Activated CD4-positive, CD25-positive, alpha-beta regulatory T cell treated with anti-CD3 and anti-CD28 coated beads, Interleukin-2, amount 50 U/mL, for 24 hours (primary cell): ENCODE data around the gene CDC14B.
"Not testable (repeated sequence)": the region's sequence is repeated elsewhere in the genome, so short reads cannot be mapped to it uniquely, and the experiment has no call there.

Experiments used
- ATAC-seq, 2 donors: fragments of 150-1000 bp; cut with Tn5 transposase; one replicate each; pipeline ENCODE4 v1.10.0; 2021; ENCODE audit warnings: mild to moderate bottlenecking in 1 of 2, moderate library complexity in 1 of 2

The CDC14B gene

GRCh38 chr9:96532173-96532572 lies 87.5 kb downstream of the CDC14B start:
- ATAC-seq = no peak

DNA sequence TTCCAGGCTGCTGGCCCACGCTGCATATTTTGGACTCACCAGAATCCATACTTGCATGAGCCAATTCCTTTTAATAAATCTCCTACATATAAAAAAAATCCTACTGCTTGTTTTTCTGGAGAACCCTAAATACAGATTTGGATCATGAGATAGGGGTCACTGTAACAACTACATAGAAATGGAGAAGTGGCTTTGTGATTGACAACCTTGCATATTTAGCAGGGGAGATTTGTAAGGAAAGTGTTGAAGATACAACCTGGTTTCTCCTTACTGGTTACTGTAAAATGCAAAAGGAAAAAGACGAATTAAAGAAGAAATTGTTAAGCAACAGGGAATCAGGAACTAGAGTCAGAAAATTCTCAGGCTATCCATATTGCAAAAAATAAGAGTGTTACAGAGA lies 94.9 kb downstream of the CDC14B start:
- ATAC-seq = no peak

- ATAC-seq = no peak
Observed at GRCh38 chr9:96524045-96524444, 95.6 kb downstream of the CDC14B start.

GRCh38 chr9:96523374-96523773 lies 96.3 kb downstream of the CDC14B start:
- no peak for ATAC-seq

GRCh38 chr9:96522366-96522765 lies 97.3 kb downstream of the CDC14B start:
- no peak for ATAC-seq

- no peak for ATAC-seq
Observed at GRCh38 chr9:96519787-96520186, 99.9 kb downstream of the CDC14B start.

DNA sequence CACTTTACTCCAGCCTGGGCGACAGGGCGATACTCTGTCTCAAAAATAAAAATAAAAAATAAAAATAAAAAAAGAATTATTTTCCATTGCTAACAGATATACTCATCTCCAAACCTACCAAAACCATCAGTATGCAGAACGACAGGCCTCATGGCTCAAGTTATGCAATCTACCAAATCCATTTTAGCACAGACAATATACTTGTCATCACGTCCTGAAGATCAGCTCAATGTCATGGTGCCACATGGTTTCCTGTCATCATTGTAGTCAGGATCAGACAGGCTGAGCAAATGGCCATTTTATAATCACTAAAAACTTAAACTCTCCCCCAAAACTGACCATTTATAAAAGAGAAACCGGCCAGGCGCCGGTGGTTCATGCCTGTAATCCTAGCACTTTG lies 100.5 kb downstream of the CDC14B start:
- ATAC-seq = no peak

DNA sequence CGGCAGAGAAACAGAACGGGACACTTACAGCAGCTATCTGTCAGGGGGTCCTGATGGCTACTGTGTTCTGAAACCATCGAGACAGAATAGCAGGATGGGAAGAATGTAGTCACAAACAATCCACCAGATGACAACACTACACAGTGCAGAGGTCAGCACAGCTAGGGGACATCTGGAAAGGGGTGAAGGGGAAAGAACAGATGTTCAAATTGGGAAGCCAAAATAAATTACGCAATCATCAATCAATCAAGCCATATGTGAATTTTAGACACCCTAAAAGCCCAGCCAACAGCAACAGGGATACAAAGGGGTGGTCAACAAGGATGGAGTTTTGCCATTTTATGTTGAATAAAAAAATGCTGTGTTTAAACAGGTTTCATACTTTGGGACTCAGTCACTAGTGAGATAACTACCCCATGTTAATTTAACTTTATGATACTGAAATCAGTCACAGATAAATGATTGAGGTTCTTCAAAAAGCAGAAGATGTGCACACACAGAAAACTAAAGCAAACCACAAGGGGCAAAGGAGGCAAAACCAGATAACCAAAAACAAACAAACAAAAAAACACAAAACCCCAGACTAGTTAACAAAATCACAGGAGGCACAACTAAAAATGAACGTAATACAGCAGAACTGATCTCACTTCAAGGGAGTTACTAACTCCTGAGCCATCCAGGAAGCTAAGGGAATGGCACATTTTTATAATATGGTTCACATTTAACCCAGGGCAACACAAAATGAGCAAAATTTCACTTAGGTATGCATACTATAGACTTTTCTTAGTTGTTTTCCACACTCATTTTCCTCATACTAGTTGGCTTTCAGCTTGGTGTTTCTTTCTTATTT lies 103.8 kb downstream of the CDC14B start:
- ATAC-seq = no peak

DNA sequence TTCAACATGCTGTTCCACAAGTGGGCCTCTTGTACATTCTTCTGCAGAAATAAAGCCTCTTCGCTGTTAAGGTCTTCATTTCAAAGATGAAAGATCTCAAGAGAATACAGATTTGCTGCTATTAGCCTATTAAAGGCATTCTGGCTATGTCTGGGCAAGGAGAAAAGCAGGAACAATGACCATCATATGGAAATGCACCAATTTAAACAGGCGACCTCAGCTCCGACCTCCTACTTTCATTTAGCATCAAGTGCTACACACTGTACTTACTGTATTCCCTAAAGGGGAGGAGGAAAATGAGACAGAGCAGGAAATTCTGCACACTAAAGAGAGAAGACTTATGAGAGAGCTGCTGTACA lies 104.9 kb downstream of the CDC14B start:
- ATAC-seq = no peak

GRCh38 chr9:96514108-96514799 lies 105.4 kb downstream of the CDC14B start:
- no peak for ATAC-seq

GRCh38 chr9:96513622-96514021 lies 106.0 kb downstream of the CDC14B start:
- ATAC-seq = no peak

DNA sequence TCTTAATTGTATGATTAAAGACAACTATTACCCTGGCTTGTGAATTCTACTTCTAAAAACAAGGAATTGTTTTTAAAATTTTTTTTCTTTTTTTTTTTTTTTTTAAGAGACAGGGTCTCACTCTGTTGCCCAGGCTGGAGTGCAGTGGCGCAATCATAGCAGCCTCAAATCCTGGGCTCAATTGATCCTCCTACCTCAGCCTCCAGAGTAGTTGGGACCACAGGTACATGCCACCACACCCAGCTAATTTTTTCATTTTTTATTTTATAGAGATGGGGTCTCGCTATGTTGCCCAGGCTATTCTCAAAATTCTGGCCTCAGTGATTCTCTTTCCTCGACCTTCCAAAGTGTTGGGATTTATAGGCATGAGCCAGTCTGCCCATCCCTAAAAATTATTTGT lies 107.4 kb downstream of the CDC14B start:
- no peak for ATAC-seq

DNA sequence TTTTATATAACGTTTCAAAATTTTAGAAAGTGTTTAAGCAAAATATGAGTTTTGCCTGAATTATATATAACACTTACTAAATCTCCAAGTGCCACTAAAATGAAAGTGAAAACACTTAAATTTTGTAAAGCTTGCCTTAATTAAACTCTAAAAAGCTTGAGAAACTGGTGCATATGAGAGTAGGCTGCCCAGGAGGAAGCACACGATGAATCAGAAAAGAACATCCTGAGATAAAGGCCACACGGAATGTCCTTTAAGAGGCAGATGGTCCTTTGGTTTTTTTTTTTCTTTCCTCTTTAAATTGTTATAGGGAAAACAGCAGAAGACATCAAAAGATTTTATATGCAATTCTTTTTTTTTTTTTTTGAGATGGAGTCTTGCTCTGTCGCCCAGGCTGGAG lies 109.4 kb downstream of the CDC14B start:
- no peak for ATAC-seq

- ATAC-seq = no peak
Observed at GRCh38 chr9:96509848-96510247, 109.8 kb downstream of the CDC14B start.

DNA sequence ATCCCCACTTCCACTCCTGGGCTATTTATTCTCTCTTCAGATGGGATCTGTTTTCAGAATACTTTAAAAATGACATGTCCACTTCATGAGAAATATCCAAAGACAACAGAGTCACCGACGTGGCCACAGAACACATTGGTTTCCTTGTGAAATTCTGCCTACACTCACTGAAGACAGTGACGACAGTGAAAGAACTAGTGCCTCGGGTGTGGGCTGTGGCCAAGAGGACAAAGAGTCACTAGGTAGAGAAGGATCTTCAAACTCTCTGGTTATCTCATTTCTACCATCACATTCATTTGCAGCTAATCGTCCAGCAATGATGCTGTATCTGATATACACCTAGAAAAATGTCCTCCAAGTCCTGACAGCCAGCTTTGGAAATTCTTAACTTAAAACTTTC lies 110.6 kb downstream of the CDC14B start:
- ATAC-seq = no peak

- no peak for ATAC-seq
Observed at GRCh38 chr9:96508227-96508940, 111.3 kb downstream of the CDC14B start.

DNA sequence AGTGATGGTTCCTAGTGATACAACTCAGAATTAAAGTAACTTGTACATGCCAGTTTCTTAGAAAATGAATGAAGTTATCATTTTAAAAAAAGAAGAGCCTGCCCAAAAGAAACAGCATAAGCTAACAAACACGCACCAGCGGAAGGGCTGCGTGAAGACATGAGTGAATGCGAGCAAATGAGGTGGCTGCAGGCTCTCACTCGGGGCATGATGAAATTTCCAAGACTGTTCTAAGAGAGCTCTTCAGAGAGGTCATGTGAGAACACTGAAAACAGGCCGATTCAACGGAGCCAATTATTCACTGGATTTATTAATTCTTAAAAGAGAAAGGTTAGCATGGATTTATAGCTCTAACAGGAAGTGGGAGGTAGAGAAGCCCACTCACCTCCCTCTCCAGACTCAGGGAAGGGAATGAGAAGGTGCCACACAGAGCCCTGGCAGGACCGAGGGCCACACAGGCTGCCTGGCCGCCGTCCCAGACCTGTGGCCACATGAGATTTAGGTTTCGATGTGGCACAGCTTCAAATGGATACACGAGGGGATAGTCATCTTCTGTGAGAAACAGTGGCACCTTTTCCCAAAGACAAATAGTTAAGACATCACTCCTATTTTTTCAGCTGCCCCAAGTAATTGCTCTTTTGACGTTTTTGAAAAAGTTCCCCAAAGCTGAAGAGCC lies 114.2 kb downstream of the CDC14B start:
- no peak for ATAC-seq

DNA sequence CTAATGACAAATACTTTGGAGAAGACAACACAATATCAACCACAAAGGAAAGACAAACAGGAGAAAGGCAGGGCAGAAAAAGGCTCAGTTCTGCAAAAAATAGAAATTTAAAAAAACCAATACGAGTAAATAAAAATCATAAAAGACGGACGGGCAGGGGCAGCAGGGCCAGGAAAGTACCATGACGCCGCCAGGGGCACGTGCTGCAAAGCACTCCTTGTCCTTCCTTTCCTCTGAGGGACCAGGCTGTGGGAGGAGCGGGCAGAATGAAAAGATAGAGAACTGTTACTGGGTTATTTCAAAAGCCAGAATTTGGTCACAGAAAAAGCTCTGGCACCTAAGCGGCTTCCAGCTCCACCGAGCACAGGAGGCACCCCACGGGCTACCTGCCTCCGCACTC lies 115.7 kb downstream of the CDC14B start:
- ATAC-seq = no peak

DNA sequence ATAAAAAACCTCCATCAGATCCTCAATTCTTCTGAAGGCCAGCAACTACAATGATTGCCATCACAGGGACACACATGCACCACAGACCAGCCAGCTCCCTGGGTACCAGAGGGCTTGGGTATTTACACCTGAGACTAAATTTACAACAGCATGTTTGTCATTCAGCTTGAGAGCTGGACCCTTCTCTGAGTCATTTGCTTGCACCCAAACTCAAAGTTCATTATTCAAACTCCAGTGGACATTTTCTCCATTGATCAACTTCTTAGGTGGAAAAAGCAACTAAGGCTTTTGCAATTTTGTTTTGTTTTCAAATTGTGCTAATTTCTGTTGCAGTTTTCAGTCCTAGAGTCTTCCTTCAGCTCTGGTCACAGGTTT lies 116.3 kb downstream of the CDC14B start:
- not testable (repeated sequence) for ATAC-seq

- ATAC-seq = no peak
Observed at GRCh38 chr9:96502539-96503373, 116.9 kb downstream of the CDC14B start.

DNA sequence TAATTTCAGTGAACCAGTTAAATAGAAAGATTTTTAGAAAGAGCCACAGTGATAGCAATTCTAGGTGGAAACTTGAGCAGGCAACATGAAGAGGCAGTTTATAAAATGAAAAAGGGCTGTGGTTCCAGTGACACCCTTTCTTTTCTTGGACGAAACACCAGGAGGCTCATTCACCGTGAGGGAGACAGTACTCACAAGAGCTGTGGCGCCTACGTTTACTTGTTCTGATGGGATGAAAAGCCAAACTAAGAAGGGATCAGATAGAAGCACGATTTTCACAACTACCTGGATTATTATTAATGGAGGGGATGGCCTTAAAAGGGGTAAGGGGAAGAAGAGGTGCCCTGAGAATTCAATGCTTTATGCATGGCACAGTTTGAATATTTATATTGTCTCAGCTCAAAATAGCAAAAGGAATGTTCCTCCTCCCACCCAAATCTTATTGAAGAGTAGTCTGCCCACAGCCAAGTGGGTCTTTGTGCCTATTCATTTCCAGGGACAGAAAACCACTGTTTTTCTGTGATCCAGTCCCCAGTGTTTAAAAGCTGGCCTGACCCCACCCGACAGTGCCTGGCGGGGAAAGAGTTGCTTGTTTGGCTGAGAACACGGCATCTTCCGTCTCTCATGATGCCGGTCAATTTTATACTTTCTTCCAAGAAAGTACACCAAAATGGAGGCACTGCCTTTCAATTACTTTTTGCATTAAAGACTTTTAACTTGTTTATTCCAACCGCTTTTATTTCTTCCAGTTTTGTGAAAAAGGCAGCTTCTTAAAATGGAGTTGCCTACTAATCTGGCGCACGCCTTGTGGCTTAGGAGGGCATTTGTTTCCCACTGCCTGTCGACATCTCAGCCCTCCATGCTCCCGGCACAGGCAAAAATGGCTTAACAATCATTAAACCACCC lies 117.8 kb downstream of the CDC14B start:
- no peak for ATAC-seq
